Measurements from ENCODE around the gene UTS2B. TPM values are rescaled to one million over a fixed set of nuclear protein-coding genes. Genes with fewer than 3 reads are reported as not detected.

The UTS2B gene
- total and polyA plus RNA-seq, 4 donors, result 1.5 to 18.5 (median 7.3) TPM

GRCh38 chr3:191343115-191343514 is 12.8 kb upstream of the UTS2B start:
- no peak overlapping the region for H3K4me3 ChIP-seq (ENCODE audit: low read depth, low read length)
- H3K9me3 ChIP-seq (ENCODE audit: control insufficient read depth, insufficient read depth, low read length), result no peaks in the 10 kb centered on the region
- no peaks in the 10 kb centered on the region for H3K27me3 ChIP-seq (ENCODE audit: control insufficient read depth, insufficient read depth, low read length)
- 63% methylated on average over 1 of the region's 4 CpGs for WGBS (ENCODE audit: insufficient coverage)
- H3K27ac ChIP-seq (ENCODE audit: low read depth, low read length), result no peak overlapping the region
- H3K4me1 ChIP-seq (ENCODE audit: control insufficient read depth, insufficient read depth, low read length), result no peaks in the 10 kb centered on the region
- no peaks in the 10 kb centered on the region for H3K36me3 ChIP-seq (ENCODE audit: control insufficient read depth, insufficient read depth, low read length)
- no peak for DNase-seq (ENCODE audit: low read depth in 4 of 6, low spot score in 6 of 6)

GRCh38 chr3:191342411-191342810 is 12.1 kb upstream of the UTS2B start:
- no peak overlapping the region for H3K27ac ChIP-seq (ENCODE audit: low read depth, low read length)
- H3K27me3 ChIP-seq (ENCODE audit: control insufficient read depth, insufficient read depth, low read length), result no peaks in the 10 kb centered on the region
- DNase-seq (ENCODE audit: low read depth in 4 of 6, low spot score in 6 of 6), result peak in 2 of 6 donors; percentile 26 to 77
- H3K9me3 ChIP-seq (ENCODE audit: control insufficient read depth, insufficient read depth, low read length), result no peaks in the 10 kb centered on the region
- H3K4me1 ChIP-seq (ENCODE audit: control insufficient read depth, insufficient read depth, low read length), result no peaks in the 10 kb centered on the region
- H3K36me3 ChIP-seq (ENCODE audit: control insufficient read depth, insufficient read depth, low read length), result no peaks in the 10 kb centered on the region
- no peak overlapping the region for H3K4me3 ChIP-seq (ENCODE audit: low read depth, low read length)

- DNase-seq (ENCODE audit: low read depth in 4 of 6, low spot score in 6 of 6), result no peak
- Histone ChIP-seq H3K4me1 (ENCODE audit: control insufficient read depth, insufficient read depth, low read length) (no peaks in the 10 kb centered on the region), H3K27me3 (ENCODE audit: control insufficient read depth, insufficient read depth, low read length) (no peaks in the 10 kb centered on the region), H3K36me3 (ENCODE audit: control insufficient read depth, insufficient read depth, low read length) (no peaks in the 10 kb centered on the region), H3K4me3 (ENCODE audit: low read depth, low read length) (no peak overlapping the region), H3K9me3 (ENCODE audit: control insufficient read depth, insufficient read depth, low read length) (no peaks in the 10 kb centered on the region), H3K27ac (ENCODE audit: low read depth, low read length) (no peak overlapping the region)
- no CpG with 5 or more reads among the region's 2 CpGs for WGBS (ENCODE audit: insufficient coverage)
These were observed 11.7 kb upstream of the UTS2B start for GRCh38 chr3:191342006-191342405.

- Histone ChIP-seq H3K4me3 (ENCODE audit: low read depth, low read length) (no peak overlapping the region), H3K4me1 (ENCODE audit: control insufficient read depth, insufficient read depth, low read length) (no peaks in the 10 kb centered on the region), H3K27me3 (ENCODE audit: control insufficient read depth, insufficient read depth, low read length) (no peaks in the 10 kb centered on the region), H3K36me3 (ENCODE audit: control insufficient read depth, insufficient read depth, low read length) (no peaks in the 10 kb centered on the region), H3K27ac (ENCODE audit: low read depth, low read length) (no peak overlapping the region), H3K9me3 (ENCODE audit: control insufficient read depth, insufficient read depth, low read length) (no peaks in the 10 kb centered on the region)
- DNase-seq (ENCODE audit: low read depth in 4 of 6, low spot score in 6 of 6), result no peak
- no CpG with 5 or more reads among the region's 1 CpG for WGBS (ENCODE audit: insufficient coverage)
These were observed 10.6 kb upstream of the UTS2B start for GRCh38 chr3:191340966-191341365.

GRCh38 chr3:191340351-191340750 is 10.0 kb upstream of the UTS2B start:
- no peaks in the 10 kb centered on the region for H3K9me3 ChIP-seq (ENCODE audit: control insufficient read depth, insufficient read depth, low read length)
- H3K36me3 ChIP-seq (ENCODE audit: control insufficient read depth, insufficient read depth, low read length), result no peaks in the 10 kb centered on the region
- H3K4me1 ChIP-seq (ENCODE audit: control insufficient read depth, insufficient read depth, low read length), result no peaks in the 10 kb centered on the region
- no CpG with 5 or more reads among the region's 2 CpGs for WGBS (ENCODE audit: insufficient coverage)
- no peak overlapping the region for H3K4me3 ChIP-seq (ENCODE audit: low read depth, low read length)
- no peak overlapping the region for H3K27ac ChIP-seq (ENCODE audit: low read depth, low read length)
- DNase-seq (ENCODE audit: low read depth in 4 of 6, low spot score in 6 of 6), result peak in 1 of 6 donors; percentile 41
- no peaks in the 10 kb centered on the region for H3K27me3 ChIP-seq (ENCODE audit: control insufficient read depth, insufficient read depth, low read length)

GRCh38 chr3:191339316-191339917 is 9.1 kb upstream of the UTS2B start:
- Histone ChIP-seq H3K4me1 (ENCODE audit: control insufficient read depth, insufficient read depth, low read length) (no peaks in the 10 kb centered on the region), H3K27me3 (ENCODE audit: control insufficient read depth, insufficient read depth, low read length) (no peaks in the 10 kb centered on the region), H3K9me3 (ENCODE audit: control insufficient read depth, insufficient read depth, low read length) (no peaks in the 10 kb centered on the region), H3K27ac (ENCODE audit: low read depth, low read length) (no peak overlapping the region), H3K36me3 (ENCODE audit: control insufficient read depth, insufficient read depth, low read length) (no peaks in the 10 kb centered on the region), H3K4me3 (ENCODE audit: low read depth, low read length) (no peak overlapping the region)
- no peak for DNase-seq (ENCODE audit: low read depth in 4 of 6, low spot score in 6 of 6)
- no CpG with 5 or more reads among the region's 3 CpGs for WGBS (ENCODE audit: insufficient coverage)

- 90% methylated on average over 2 of the region's 4 CpGs for WGBS (ENCODE audit: insufficient coverage)
These were observed 7.8 kb upstream of the UTS2B start for GRCh38 chr3:191338177-191338488.

GRCh38 chr3:191336833-191337232 is 6.5 kb upstream of the UTS2B start:
- no peak for DNase-seq (ENCODE audit: low read depth in 4 of 6, low spot score in 6 of 6)
- Histone ChIP-seq H3K4me3 (ENCODE audit: low read depth, low read length) (no peak overlapping the region), H3K9me3 (ENCODE audit: control insufficient read depth, insufficient read depth, low read length) (no peaks in the 10 kb centered on the region), H3K36me3 (ENCODE audit: control insufficient read depth, insufficient read depth, low read length) (no peaks in the 10 kb centered on the region), H3K27ac (ENCODE audit: low read depth, low read length) (no peak overlapping the region), H3K27me3 (ENCODE audit: control insufficient read depth, insufficient read depth, low read length) (no peaks in the 10 kb centered on the region), H3K4me1 (ENCODE audit: control insufficient read depth, insufficient read depth, low read length) (no peaks in the 10 kb centered on the region)
- no CpG with 5 or more reads among the region's 2 CpGs for WGBS (ENCODE audit: insufficient coverage)

More at GRCh38 chr3:191338177-191338488, 7.8 kb upstream of the UTS2B start:
- no peaks in the 10 kb centered on the region for H3K36me3 ChIP-seq (ENCODE audit: control insufficient read depth, insufficient read depth, low read length)
- H3K9me3 ChIP-seq (ENCODE audit: control insufficient read depth, insufficient read depth, low read length), result no peaks in the 10 kb centered on the region
- no peak overlapping the region for H3K4me3 ChIP-seq (ENCODE audit: low read depth, low read length)
- DNase-seq (ENCODE audit: low read depth in 4 of 6, low spot score in 6 of 6), result no peak
- no peaks in the 10 kb centered on the region for H3K4me1 ChIP-seq (ENCODE audit: control insufficient read depth, insufficient read depth, low read length)
- no peak overlapping the region for H3K27ac ChIP-seq (ENCODE audit: low read depth, low read length)
- no peaks in the 10 kb centered on the region for H3K27me3 ChIP-seq (ENCODE audit: control insufficient read depth, insufficient read depth, low read length)

GRCh38 chr3:191334346-191334893 is 4.1 kb upstream of the UTS2B start:
- Histone ChIP-seq H3K9me3 (ENCODE audit: control insufficient read depth, insufficient read depth, low read length) (no peaks in the 10 kb centered on the region), H3K4me3 (ENCODE audit: low read depth, low read length) (no peak overlapping the region), H3K36me3 (ENCODE audit: control insufficient read depth, insufficient read depth, low read length) (no peaks in the 10 kb centered on the region), H3K27me3 (ENCODE audit: control insufficient read depth, insufficient read depth, low read length) (no peaks in the 10 kb centered on the region), H3K4me1 (ENCODE audit: control insufficient read depth, insufficient read depth, low read length) (no peaks in the 10 kb centered on the region), H3K27ac (ENCODE audit: low read depth, low read length) (no peak overlapping the region)
- no CpG with 5 or more reads among the region's 4 CpGs for WGBS (ENCODE audit: insufficient coverage)
- no peak for DNase-seq (ENCODE audit: low read depth in 4 of 6, low spot score in 6 of 6)

- no peaks in the 10 kb centered on the region for H3K27me3 ChIP-seq (ENCODE audit: control insufficient read depth, insufficient read depth, low read length)
- no peaks in the 10 kb centered on the region for H3K36me3 ChIP-seq (ENCODE audit: control insufficient read depth, insufficient read depth, low read length)
- peak in 1 of 6 donors; percentile 37 for DNase-seq (ENCODE audit: low read depth in 4 of 6, low spot score in 6 of 6)
- H3K9me3 ChIP-seq (ENCODE audit: control insufficient read depth, insufficient read depth, low read length), result no peaks in the 10 kb centered on the region
- no peak overlapping the region for H3K27ac ChIP-seq (ENCODE audit: low read depth, low read length)
- WGBS (ENCODE audit: insufficient coverage), result no CpG with 5 or more reads among the region's 3 CpGs
- no peak overlapping the region for H3K4me3 ChIP-seq (ENCODE audit: low read depth, low read length)
- peaks cover 3% of the 10 kb centered on the region for H3K4me1 ChIP-seq (ENCODE audit: control insufficient read depth, insufficient read depth, low read length)
These were observed 3.1 kb upstream of the UTS2B start for GRCh38 chr3:191333298-191333880.

Measured in spinal cord (tissue), 10 donors.